ENCODE measurements around the gene PLA2G1B.

Gene PLA2G1B

GRCh38 chr12:120331390-120331789 lies 3.8 kb upstream of the PLA2G1B start:
- H3K4me3 ChIP-seq (ENCODE audit: low read depth, low read length), result no peak overlapping the region
- no peak for DNase-seq (ENCODE audit: low read depth)
- no peak for TF ChIP-seq CTCF (IDR thresholded peaks at IDR 0.05; ENCODE audit: low read depth, low read length, missing control alignments)

GRCh38 chr12:120328228-120328627 lies 649 bp upstream of the PLA2G1B start:
- DNase-seq (ENCODE audit: low read depth), result no peak
- no peak for TF ChIP-seq CTCF (IDR thresholded peaks at IDR 0.05; ENCODE audit: low read depth, low read length, missing control alignments)
- no peak overlapping the region for H3K4me3 ChIP-seq (ENCODE audit: low read depth, low read length)

GRCh38 chr12:120324841-120325417 lies 2.6 kb downstream of the PLA2G1B start:
- no peak overlapping the region for H3K4me3 ChIP-seq (ENCODE audit: low read depth, low read length)
- no peak for TF ChIP-seq CTCF (IDR thresholded peaks at IDR 0.05; ENCODE audit: low read depth, low read length, missing control alignments)
- no peak for DNase-seq (ENCODE audit: low read depth)

GRCh38 chr12:120323772-120324171 lies 3.8 kb downstream of the PLA2G1B start:
- no peak overlapping the region for H3K4me3 ChIP-seq (ENCODE audit: low read depth, low read length)
- no peak for DNase-seq (ENCODE audit: low read depth)
- TF ChIP-seq CTCF (IDR thresholded peaks at IDR 0.05; ENCODE audit: low read depth, low read length, missing control alignments), result no peak

GRCh38 chr12:120321382-120322202 lies 6.0 kb downstream of the PLA2G1B start:
- TF ChIP-seq CTCF (IDR thresholded peaks at IDR 0.05; ENCODE audit: low read depth, low read length, missing control alignments), result no peak

GRCh38 chr12:120317224-120318105 lies 10.1 kb downstream of the PLA2G1B start:
- H3K4me3 ChIP-seq (ENCODE audit: low read depth, low read length), result peak overlapping the region; percentile 72
- TF ChIP-seq CTCF (IDR thresholded peaks at IDR 0.05; ENCODE audit: low read depth, low read length, missing control alignments), result peak; percentile 58
- DNase-seq (ENCODE audit: low read depth), result peak; percentile 98

More at GRCh38 chr12:120321382-120322202, 6.0 kb downstream of the PLA2G1B start:
- DNase-seq (ENCODE audit: low read depth), result no peak
- no peak overlapping the region for H3K4me3 ChIP-seq (ENCODE audit: low read depth, low read length)
